ENCODE measurements around the gene TCN1.
"Not testable (repeated sequence)": the region's sequence is repeated elsewhere in the genome, so short reads cannot be mapped to it uniquely, and the experiment has no call there.

TCN1 gene

GRCh38 chr11:59857439-59858434, 8.6 kb downstream of the TCN1 start:
- DNase-seq = no peak

GRCh38 chr11:59854871-59855270, 11.4 kb downstream of the TCN1 start:
- DNase-seq = no peak

- not testable (repeated sequence) for DNase-seq
Measured at GRCh38 chr11:59851416-59851815, 14.9 kb downstream of the TCN1 start.

GRCh38 chr11:59849551-59849950, 16.7 kb downstream of the TCN1 start:
- not testable (repeated sequence) for DNase-seq

GRCh38 chr11:59849129-59849528, 17.2 kb downstream of the TCN1 start:
- DNase-seq = no peak

GRCh38 chr11:59848439-59848838, 17.8 kb downstream of the TCN1 start:
- DNase-seq = not testable (repeated sequence)

GRCh38 chr11:59847626-59848025, 18.7 kb downstream of the TCN1 start:
- no peak for DNase-seq

GRCh38 chr11:59846556-59846955, 19.7 kb downstream of the TCN1 start:
- DNase-seq = no peak

- no peak for DNase-seq
Measured at GRCh38 chr11:59845399-59845798, 20.9 kb downstream of the TCN1 start, which contains the start of gene CBLIF. Gene CBLIF, minus strand, starts transcription at chr11:59845499. Its CDS starts 46 bp downstream, at chr11:59845453.

- DNase-seq = no peak
Measured at GRCh38 chr11:59842316-59842715, 24.0 kb downstream of the TCN1 start.

- DNase-seq = no peak
Measured at GRCh38 chr11:59841514-59841913, 24.8 kb downstream of the TCN1 start.

GRCh38 chr11:59839615-59840014, 26.7 kb downstream of the TCN1 start:
- DNase-seq = no peak

- DNase-seq = no peak
Measured at GRCh38 chr11:59833602-59834001, 32.7 kb downstream of the TCN1 start.

- DNase-seq = no peak
Measured at GRCh38 chr11:59829358-59829757, 36.9 kb downstream of the TCN1 start.

- DNase-seq = no peak
Measured at GRCh38 chr11:59822989-59823566, 43.2 kb downstream of the TCN1 start.

- no peak for DNase-seq
Measured at GRCh38 chr11:59818572-59818971, 47.7 kb downstream of the TCN1 start.

- not testable (repeated sequence) for DNase-seq
Measured at GRCh38 chr11:59816434-59816833, 49.9 kb downstream of the TCN1 start.

- DNase-seq = no peak
Measured at GRCh38 chr11:59815754-59816153, 50.5 kb downstream of the TCN1 start.

GRCh38 chr11:59814021-59814420, 52.3 kb downstream of the TCN1 start:
- DNase-seq = no peak

- no peak for DNase-seq
Measured at GRCh38 chr11:59813364-59813763, 52.9 kb downstream of the TCN1 start.

GRCh38 chr11:59812220-59812619, 54.1 kb downstream of the TCN1 start:
- no peak for DNase-seq

GRCh38 chr11:59810911-59811259, 55.4 kb downstream of the TCN1 start:
- DNase-seq = no peak

- DNase-seq = peak; percentile 85
Measured at GRCh38 chr11:59810189-59810910, 55.9 kb downstream of the TCN1 start, which contains the start of gene MRPL16. Gene MRPL16, minus strand, starts transcription at chr11:59810778. Its CDS starts 120 bp downstream, at chr11:59810658.
